Medulla oblongata (tissue), 1 donor: ENCODE measurements around the gene ERG28.
"Not testable (repeated sequence)": the region's sequence is repeated elsewhere in the genome, so short reads cannot be mapped to it uniquely, and the experiment has no call there.

ENCODE experiments used
- DNase-seq: peaks from one replicate; pipeline ENCODE4 v3.0.0-alpha.2; 2015; ENCODE audit errors: extremely low spot score

Gene ERG28

GRCh38 chr14:75660630-75661498, at the start of gene ERG28, which contains the start of gene TTLL5:
TSS of gene ERG28 (minus strand) at chr14:75660876. CDS start at chr14:75657502, 3,374 bp downstream.
TSS of gene TTLL5 (plus strand) at chr14:75661246. CDS start at chr14:75663150, 1,904 bp downstream.
- DNase-seq = peak; percentile 99

GRCh38 chr14:75709207-75709812, 48.6 kb upstream of the ERG28 start:
- peak; percentile 94 for DNase-seq

- no peak for DNase-seq
These were observed 44.3 kb upstream of the ERG28 start for GRCh38 chr14:75705014-75705413.

- no peak for DNase-seq
These were observed 42.8 kb upstream of the ERG28 start for GRCh38 chr14:75703467-75703866.

- DNase-seq = peak; percentile 55
These were observed 42.1 kb upstream of the ERG28 start for GRCh38 chr14:75702616-75703261.

GRCh38 chr14:75702122-75702521, 41.4 kb upstream of the ERG28 start:
- DNase-seq = peak; percentile 53

GRCh38 chr14:75700295-75700694, 39.6 kb upstream of the ERG28 start:
- no peak for DNase-seq

- DNase-seq = no peak
These were observed 38.7 kb upstream of the ERG28 start for GRCh38 chr14:75699331-75699730.

GRCh38 chr14:75697918-75698317, 37.2 kb upstream of the ERG28 start:
- DNase-seq = peak; percentile 62

- DNase-seq = peak; percentile 80
These were observed 36.7 kb upstream of the ERG28 start for GRCh38 chr14:75697386-75697785.

- not testable (repeated sequence) for DNase-seq
These were observed 34.3 kb upstream of the ERG28 start for GRCh38 chr14:75695025-75695424.

- no peak for DNase-seq
These were observed 29.3 kb upstream of the ERG28 start for GRCh38 chr14:75690010-75690409.

GRCh38 chr14:75689012-75689411, 28.3 kb upstream of the ERG28 start:
- no peak for DNase-seq

GRCh38 chr14:75685910-75686309, 25.2 kb upstream of the ERG28 start:
- DNase-seq = no peak

- no peak for DNase-seq
These were observed 14.7 kb upstream of the ERG28 start for GRCh38 chr14:75675265-75675960.

- DNase-seq = peak; percentile 66
These were observed 12.8 kb upstream of the ERG28 start for GRCh38 chr14:75673345-75674035.

GRCh38 chr14:75672605-75673192, 12.0 kb upstream of the ERG28 start:
- DNase-seq = no peak

- DNase-seq = peak; percentile 50
These were observed 6.6 kb upstream of the ERG28 start for GRCh38 chr14:75667099-75667765.

GRCh38 chr14:75662966-75663365, 2.3 kb upstream of the ERG28 start:
- no peak for DNase-seq

- DNase-seq = peak; percentile 33
These were observed 781 bp upstream of the ERG28 start for GRCh38 chr14:75661499-75661814.
